ENCODE measurements around the gene SLC6A8. TPM values are rescaled to one million over a fixed set of nuclear protein-coding genes. Genes with fewer than 3 reads are reported as not detected.
"Not testable (repeated sequence)": the region's sequence is repeated elsewhere in the genome, so short reads cannot be mapped to it uniquely, and the experiment has no call there.

The SLC6A8 gene
- total RNA-seq, 2 experiments from 2014 or later, result 0.42 to 0.71 TPM

DNA sequence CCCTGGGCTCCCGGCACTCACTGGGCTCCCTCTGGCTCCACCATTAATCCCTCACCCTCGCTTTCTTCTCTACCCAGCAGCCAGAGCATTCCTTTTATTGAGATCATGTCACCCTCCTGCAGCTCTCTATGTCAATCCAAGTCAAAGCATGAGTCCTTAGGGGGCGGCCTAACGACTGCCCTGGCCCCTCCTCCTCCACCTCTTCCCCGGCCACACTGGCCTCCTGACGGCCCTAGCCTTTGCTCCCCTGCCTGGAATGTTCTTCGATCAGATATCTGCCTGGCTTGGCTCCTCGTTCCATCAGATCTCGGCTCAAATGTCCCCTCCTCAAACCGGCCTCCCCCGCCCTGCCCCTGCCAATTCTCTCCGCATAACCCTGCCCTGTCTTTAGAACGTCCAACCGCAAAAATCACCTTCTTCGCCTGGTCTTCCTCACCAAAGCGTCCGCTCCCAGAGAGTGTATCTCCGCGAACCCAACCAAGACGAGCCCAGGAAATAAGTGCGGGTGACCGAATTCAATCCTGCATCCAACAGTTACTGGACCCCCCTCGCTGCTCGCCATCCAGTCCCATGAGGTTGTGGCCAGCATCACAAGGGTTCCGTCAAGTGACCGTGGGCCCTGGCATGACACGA is 13.4 kb upstream of the SLC6A8 start:
- Mint-ChIP-seq H3K9me3 (no peaks in the 10 kb centered on the region), H3K27ac (no peak overlapping the region), H3K4me1 (ENCODE audit: low read depth) (no peaks in the 10 kb centered on the region), H3K4me3 (peak overlapping the region; percentile 55), H3K36me3 (ENCODE audit: low read depth) (no peaks in the 10 kb centered on the region), H3K27me3 (peaks cover 21% of the 10 kb centered on the region)
- no peaks in the 10 kb centered on the region for H3K9me3 ChIP-seq (ENCODE audit: control insufficient read depth in 1 of 2, insufficient read depth in 1 of 2, low read length in 2 of 2)
- intact Hi-C loops (cut with DNase I, micrococcal nuclease), result no loop called here
- POLR2A ChIA-PET, result no interaction called here
- no peak overlapping the region for H3K27ac ChIP-seq (ENCODE audit: low read depth in 1 of 2, low read length in 2 of 2)
- DNase-seq, result no peak
- peaks cover 7% of the 10 kb centered on the region for H3K4me1 ChIP-seq (ENCODE audit: insufficient read depth, low read length)
- ATAC-seq (ENCODE audit: poor library complexity), result no peak
- TF ChIP-seq, protein P1, sequence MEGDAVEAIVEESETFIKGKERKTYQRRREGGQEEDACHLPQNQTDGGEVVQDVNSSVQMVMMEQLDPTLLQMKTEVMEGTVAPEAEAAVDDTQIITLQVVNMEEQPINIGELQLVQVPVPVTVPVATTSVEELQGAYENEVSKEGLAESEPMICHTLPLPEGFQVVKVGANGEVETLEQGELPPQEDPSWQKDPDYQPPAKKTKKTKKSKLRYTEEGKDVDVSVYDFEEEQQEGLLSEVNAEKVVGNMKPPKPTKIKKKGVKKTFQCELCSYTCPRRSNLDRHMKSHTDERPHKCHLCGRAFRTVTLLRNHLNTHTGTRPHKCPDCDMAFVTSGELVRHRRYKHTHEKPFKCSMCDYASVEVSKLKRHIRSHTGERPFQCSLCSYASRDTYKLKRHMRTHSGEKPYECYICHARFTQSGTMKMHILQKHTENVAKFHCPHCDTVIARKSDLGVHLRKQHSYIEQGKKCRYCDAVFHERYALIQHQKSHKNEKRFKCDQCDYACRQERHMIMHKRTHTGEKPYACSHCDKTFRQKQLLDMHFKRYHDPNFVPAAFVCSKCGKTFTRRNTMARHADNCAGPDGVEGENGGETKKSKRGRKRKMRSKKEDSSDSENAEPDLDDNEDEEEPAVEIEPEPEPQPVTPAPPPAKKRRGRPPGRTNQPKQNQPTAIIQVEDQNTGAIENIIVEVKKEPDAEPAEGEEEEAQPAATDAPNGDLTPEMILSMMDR (IDR thresholded peaks at IDR 0.05), result no peak
- CTCF ChIA-PET, result no interaction called here
- H3K27me3 ChIP-seq (ENCODE audit: control insufficient read depth in 1 of 2, insufficient read depth in 2 of 2, low read length in 2 of 2), result peaks cover 0 to 10% of the 10 kb centered on the region in 2 experiments
- H3K36me3 ChIP-seq (ENCODE audit: insufficient read depth, low read length), result no peaks in the 10 kb centered on the region
- H3K4me3 ChIP-seq (ENCODE audit: low read length), result no peak overlapping the region

DNA sequence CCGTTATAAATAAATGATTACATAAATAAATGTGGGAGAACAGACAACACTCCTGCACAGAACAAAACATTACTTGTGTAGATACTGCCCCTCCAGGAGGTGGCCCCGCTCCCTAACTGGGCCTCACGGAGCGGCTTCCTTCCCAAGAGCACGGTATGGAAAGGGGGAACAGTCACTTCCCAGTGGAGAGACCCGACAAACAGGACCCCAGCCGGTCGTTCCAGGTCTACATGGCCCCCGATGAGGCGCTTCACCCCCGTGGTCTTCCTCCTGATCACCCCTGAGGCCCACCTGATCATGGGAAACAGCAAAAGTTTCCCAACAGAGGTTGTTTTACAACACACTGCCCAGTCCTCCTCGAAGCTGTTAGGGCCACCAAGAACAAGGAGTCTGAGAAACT is 6.6 kb upstream of the SLC6A8 start:
- H3K4me3 ChIP-seq (ENCODE audit: low read length), result no peak overlapping the region
- no peak overlapping the region for H3K27ac ChIP-seq (ENCODE audit: low read depth in 1 of 2, low read length in 2 of 2)
- Mint-ChIP-seq H3K4me1 (ENCODE audit: low read depth) (no peaks in the 10 kb centered on the region), H3K9me3 (no peaks in the 10 kb centered on the region), H3K27ac (no peak overlapping the region), H3K27me3 (peaks cover 7% of the 10 kb centered on the region), H3K4me3 (no peak overlapping the region), H3K36me3 (ENCODE audit: low read depth) (no peaks in the 10 kb centered on the region)
- H3K4me1 ChIP-seq (ENCODE audit: insufficient read depth, low read length), result no peaks in the 10 kb centered on the region
- TF ChIP-seq, protein P1 (IDR thresholded peaks at IDR 0.05), result no peak
- intact Hi-C loops (cut with DNase I, micrococcal nuclease), result loop anchor here in 1 of 2 experiments (10.0 kb wide), 1 partner anchor 74 kb away; no protein-coding TSS in a partner anchor
- ATAC-seq (ENCODE audit: poor library complexity), result no peak
- no peaks in the 10 kb centered on the region for H3K9me3 ChIP-seq (ENCODE audit: control insufficient read depth in 1 of 2, insufficient read depth in 1 of 2, low read length in 2 of 2)
- ChIA-PET CTCF (no interaction called here), POLR2A (no interaction called here)
- no peaks in the 10 kb centered on the region for H3K27me3 ChIP-seq (ENCODE audit: control insufficient read depth in 1 of 2, insufficient read depth in 2 of 2, low read length in 2 of 2)
- H3K36me3 ChIP-seq (ENCODE audit: insufficient read depth, low read length), result no peaks in the 10 kb centered on the region
- no peak for DNase-seq

- H3K9me3 ChIP-seq (ENCODE audit: control insufficient read depth in 1 of 2, insufficient read depth in 1 of 2, low read length in 2 of 2); H3K9me3 Mint-ChIP-seq; CTCF ChIA-PET; H3K4me1 Mint-ChIP-seq (ENCODE audit: low read depth); H3K4me3 Mint-ChIP-seq; H3K4me1 ChIP-seq (ENCODE audit: insufficient read depth, low read length); H3K4me3 ChIP-seq (ENCODE audit: low read length); ATAC-seq (ENCODE audit: poor library complexity); H3K27ac ChIP-seq (ENCODE audit: low read depth in 1 of 2, low read length in 2 of 2); H3K27me3 ChIP-seq (ENCODE audit: control insufficient read depth in 1 of 2, insufficient read depth in 2 of 2, low read length in 2 of 2); H3K27me3 Mint-ChIP-seq; H3K36me3 Mint-ChIP-seq (ENCODE audit: low read depth); DNase-seq; H3K36me3 ChIP-seq (ENCODE audit: insufficient read depth, low read length); H3K27ac Mint-ChIP-seq; POLR2A ChIA-PET: not testable (repeated sequence)
- intact Hi-C loops (cut with DNase I, micrococcal nuclease), result loop anchor here in 1 of 2 experiments (10.0 kb wide), 1 partner anchor 71 kb away; no protein-coding TSS in a partner anchor
These were observed 4.2 kb upstream of the SLC6A8 start for GRCh38 chrX:153683486-153683885.
